Measurements from ENCODE around the gene HRNR.

HRNR gene

DNA sequence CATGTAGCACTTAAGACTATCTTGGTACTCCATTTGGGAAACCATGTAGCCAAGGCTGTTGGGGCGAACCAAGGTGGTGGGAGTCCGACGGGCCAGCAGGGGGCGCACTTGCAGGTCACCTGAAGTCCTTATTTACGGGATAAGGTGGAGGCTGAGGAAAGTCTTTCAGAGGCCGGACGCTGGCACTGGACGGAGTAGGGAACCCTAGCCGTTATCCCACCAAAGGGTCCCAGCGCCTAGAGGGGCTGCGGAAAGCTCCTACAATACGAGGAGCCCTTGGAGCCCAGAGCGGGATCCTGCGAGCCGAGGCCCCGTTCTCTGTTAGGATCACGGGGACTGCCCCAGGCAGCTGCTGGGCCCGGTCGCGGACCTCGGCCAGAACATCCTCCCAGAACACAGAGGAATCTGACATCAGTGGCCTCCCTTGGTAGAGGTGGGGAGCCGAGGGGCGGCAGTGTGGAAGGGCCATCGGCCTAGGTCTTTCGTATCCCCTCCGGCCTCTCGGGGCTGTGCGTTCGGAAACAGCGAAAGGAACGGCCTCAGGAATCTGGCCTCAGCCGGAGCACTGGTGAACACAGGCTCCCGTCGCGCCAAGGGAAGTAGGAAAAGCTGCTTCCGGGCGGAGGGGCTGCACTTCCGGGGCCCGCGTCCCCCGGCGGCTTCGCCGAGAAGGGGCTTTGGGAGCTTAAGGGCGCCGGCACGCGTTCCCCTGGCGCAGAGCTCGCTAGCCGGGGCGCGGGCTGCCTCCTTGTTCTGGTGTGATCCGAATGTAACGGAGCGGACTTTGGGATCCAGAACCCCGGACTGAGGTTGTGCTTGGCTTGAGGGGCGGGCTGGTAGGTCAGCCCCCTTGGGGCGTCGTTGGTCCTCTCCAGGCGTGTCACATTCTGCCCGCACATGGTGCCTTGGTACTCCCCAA, 35.1 kb downstream of the HRNR start:
- no peaks in the 10 kb centered on the region for H3F3A ChIP-seq (ENCODE audit: low read depth)
- no peaks in the 10 kb centered on the region for H3K79me2 ChIP-seq (ENCODE audit: insufficient read depth, low read length)
- no peaks in the 10 kb centered on the region for H3K4me1 ChIP-seq (ENCODE audit: insufficient read depth, low read length, poor library complexity, severe bottlenecking)
- H2AFZ ChIP-seq (ENCODE audit: low read length): no peak overlapping the region
- no peak overlapping the region for H3K4me3 ChIP-seq (ENCODE audit: low read length, poor library complexity, severe bottlenecking)
- no peaks in the 10 kb centered on the region for H3K27me3 ChIP-seq (ENCODE audit: insufficient read depth, low read length, poor library complexity, severe bottlenecking)
- TF ChIP-seq, protein P1, sequence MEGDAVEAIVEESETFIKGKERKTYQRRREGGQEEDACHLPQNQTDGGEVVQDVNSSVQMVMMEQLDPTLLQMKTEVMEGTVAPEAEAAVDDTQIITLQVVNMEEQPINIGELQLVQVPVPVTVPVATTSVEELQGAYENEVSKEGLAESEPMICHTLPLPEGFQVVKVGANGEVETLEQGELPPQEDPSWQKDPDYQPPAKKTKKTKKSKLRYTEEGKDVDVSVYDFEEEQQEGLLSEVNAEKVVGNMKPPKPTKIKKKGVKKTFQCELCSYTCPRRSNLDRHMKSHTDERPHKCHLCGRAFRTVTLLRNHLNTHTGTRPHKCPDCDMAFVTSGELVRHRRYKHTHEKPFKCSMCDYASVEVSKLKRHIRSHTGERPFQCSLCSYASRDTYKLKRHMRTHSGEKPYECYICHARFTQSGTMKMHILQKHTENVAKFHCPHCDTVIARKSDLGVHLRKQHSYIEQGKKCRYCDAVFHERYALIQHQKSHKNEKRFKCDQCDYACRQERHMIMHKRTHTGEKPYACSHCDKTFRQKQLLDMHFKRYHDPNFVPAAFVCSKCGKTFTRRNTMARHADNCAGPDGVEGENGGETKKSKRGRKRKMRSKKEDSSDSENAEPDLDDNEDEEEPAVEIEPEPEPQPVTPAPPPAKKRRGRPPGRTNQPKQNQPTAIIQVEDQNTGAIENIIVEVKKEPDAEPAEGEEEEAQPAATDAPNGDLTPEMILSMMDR (conservative IDR thresholded peaks at IDR 0.05; ENCODE audit: low read length): peak; percentile 85
- no peak for TF ChIP-seq EZH2phosphoT487 (IDR thresholded peaks at IDR 0.05; ENCODE audit: borderline replicate concordance)
- H3K9me3 ChIP-seq (ENCODE audit: insufficient read depth, low read depth, low read length): no peaks in the 10 kb centered on the region
- H4K20me1 ChIP-seq (ENCODE audit: insufficient read depth, low read length, poor library complexity, severe bottlenecking): no peaks in the 10 kb centered on the region
- H3K9me2 ChIP-seq (replicated peaks; ENCODE audit: low read depth, low read length): no peaks in the 10 kb centered on the region
- H3K4me2 ChIP-seq (ENCODE audit: low read depth, low read length, poor library complexity, severe bottlenecking): no peak overlapping the region
- no peak overlapping the region for H3K9ac ChIP-seq (ENCODE audit: low read depth, low read length, poor library complexity, severe bottlenecking)
- H3K36me3 ChIP-seq (ENCODE audit: insufficient read depth, low read length): no peaks in the 10 kb centered on the region

DNA sequence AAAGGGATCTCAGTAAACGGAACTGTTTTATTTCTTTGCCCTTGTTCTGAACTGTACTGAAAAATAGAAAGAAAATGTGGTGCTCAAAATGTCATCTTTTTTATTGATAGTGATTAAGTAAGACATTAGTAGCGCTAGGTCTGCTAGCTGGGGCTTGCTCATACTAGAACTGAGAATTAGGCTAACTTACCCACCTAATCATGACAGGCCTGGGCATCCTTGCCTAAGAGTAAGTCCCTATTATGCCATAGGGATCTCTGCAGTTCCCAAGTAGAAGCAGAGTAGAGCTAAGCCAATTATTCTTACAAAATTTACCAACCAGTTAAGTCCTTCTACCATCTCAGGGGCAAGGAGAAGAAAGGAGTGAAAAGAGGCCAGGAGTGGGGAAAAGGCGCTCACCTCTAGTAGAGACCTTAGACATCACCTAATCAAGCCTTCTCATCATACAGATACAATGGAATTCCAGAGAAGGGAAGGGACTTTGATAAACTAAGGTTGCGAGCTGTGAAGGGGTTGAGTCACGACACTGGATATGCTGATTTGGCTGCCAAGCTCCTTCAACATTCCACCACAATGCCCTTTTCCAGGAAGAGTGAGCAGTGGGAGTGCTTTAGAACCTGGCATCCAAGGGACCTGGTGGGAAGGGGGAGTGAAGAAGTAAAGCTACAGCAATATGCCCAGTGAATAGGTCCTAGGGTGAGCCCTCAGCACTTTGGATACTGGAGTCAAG, 37.3 kb downstream of the HRNR start:
- no peaks in the 10 kb centered on the region for H4K20me1 ChIP-seq (ENCODE audit: insufficient read depth, low read length, poor library complexity, severe bottlenecking)
- no peak overlapping the region for H2AFZ ChIP-seq (ENCODE audit: low read length)
- H3K9me3 ChIP-seq (ENCODE audit: insufficient read depth, low read depth, low read length): no peaks in the 10 kb centered on the region
- peaks cover 5% of the 10 kb centered on the region for H3K4me1 ChIP-seq (ENCODE audit: insufficient read depth, low read length, poor library complexity, severe bottlenecking)
- H3K9me2 ChIP-seq (replicated peaks; ENCODE audit: low read depth, low read length): no peaks in the 10 kb centered on the region
- H3F3A ChIP-seq (ENCODE audit: low read depth): no peaks in the 10 kb centered on the region
- H3K27me3 ChIP-seq (ENCODE audit: insufficient read depth, low read length, poor library complexity, severe bottlenecking): no peaks in the 10 kb centered on the region
- no peaks in the 10 kb centered on the region for H3K36me3 ChIP-seq (ENCODE audit: insufficient read depth, low read length)
- no peak overlapping the region for H3K4me3 ChIP-seq (ENCODE audit: low read length, poor library complexity, severe bottlenecking)
- TF ChIP-seq, protein P1 (conservative IDR thresholded peaks at IDR 0.05; ENCODE audit: low read length): no peak
- TF ChIP-seq EZH2phosphoT487 (IDR thresholded peaks at IDR 0.05; ENCODE audit: borderline replicate concordance): no peak
- no peak overlapping the region for H3K4me2 ChIP-seq (ENCODE audit: low read depth, low read length, poor library complexity, severe bottlenecking)
- no peaks in the 10 kb centered on the region for H3K79me2 ChIP-seq (ENCODE audit: insufficient read depth, low read length)
- no peak overlapping the region for H3K9ac ChIP-seq (ENCODE audit: low read depth, low read length, poor library complexity, severe bottlenecking)

DNA sequence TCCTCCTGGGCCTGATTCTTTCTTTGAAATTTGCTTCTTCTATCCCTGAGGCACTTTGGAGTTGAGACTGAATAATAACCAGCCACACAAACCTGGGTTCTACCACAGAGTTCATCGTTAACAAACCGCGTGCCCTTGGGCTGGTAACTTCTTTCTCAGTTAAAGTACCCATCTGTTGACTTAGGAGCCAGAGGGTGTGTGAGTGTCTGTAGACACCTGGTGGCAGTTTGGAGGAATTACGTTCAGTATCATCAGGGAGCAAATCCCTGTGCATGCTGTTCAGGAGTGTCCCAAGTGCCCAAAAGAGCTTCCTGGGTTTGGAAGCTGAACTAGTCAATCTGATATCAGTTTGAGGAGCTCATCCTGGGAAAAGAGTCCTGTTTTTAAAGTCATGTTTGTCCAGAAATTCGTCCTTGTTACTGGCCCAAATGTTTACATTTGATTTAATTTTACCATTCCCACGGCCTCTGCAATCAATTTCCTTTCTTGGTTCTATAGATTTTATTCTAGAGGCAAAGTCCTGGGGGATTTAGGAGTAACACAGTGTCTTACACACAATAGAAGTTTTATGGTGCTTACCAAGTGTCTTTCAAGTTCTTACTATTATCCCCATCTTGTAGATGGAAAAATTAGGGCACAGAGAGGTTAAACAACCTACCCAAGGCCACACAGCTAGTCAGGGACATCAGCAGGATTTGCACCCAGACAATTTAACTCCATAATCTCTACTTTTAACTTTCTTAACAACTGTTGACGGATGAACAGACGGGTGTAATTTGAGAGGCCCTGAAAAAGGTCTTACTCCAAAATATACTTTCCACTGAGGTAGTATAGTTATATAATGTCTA, 38.2 kb downstream of the HRNR start:
- no peaks in the 10 kb centered on the region for H3F3A ChIP-seq (ENCODE audit: low read depth)
- no peaks in the 10 kb centered on the region for H4K20me1 ChIP-seq (ENCODE audit: insufficient read depth, low read length, poor library complexity, severe bottlenecking)
- no peak overlapping the region for H3K9ac ChIP-seq (ENCODE audit: low read depth, low read length, poor library complexity, severe bottlenecking)
- H2AFZ ChIP-seq (ENCODE audit: low read length): peak overlapping the region; percentile 48
- H3K79me2 ChIP-seq (ENCODE audit: insufficient read depth, low read length): no peaks in the 10 kb centered on the region
- TF ChIP-seq, protein P1 (conservative IDR thresholded peaks at IDR 0.05; ENCODE audit: low read length): peak; percentile 87
- TF ChIP-seq EZH2phosphoT487 (IDR thresholded peaks at IDR 0.05; ENCODE audit: borderline replicate concordance): no peak
- no peaks in the 10 kb centered on the region for H3K27me3 ChIP-seq (ENCODE audit: insufficient read depth, low read length, poor library complexity, severe bottlenecking)
- no peak overlapping the region for H3K4me3 ChIP-seq (ENCODE audit: low read length, poor library complexity, severe bottlenecking)
- peaks cover 5% of the 10 kb centered on the region for H3K4me1 ChIP-seq (ENCODE audit: insufficient read depth, low read length, poor library complexity, severe bottlenecking)
- H3K9me2 ChIP-seq (replicated peaks; ENCODE audit: low read depth, low read length): no peaks in the 10 kb centered on the region
- H3K36me3 ChIP-seq (ENCODE audit: insufficient read depth, low read length): no peaks in the 10 kb centered on the region
- no peaks in the 10 kb centered on the region for H3K9me3 ChIP-seq (ENCODE audit: insufficient read depth, low read depth, low read length)
- no peak overlapping the region for H3K4me2 ChIP-seq (ENCODE audit: low read depth, low read length, poor library complexity, severe bottlenecking)
